HEK293T (cell line): Measurements from ENCODE around the gene VSTM2B.

Experiments used
- BHLHE40 ChIP-seq: fragments of 450-650 bp; IDR thresholded peaks from 2 replicates; pipeline ENCODE4 v1.6.1; 2016; ENCODE audit warnings: mild to moderate bottlenecking, moderate library complexity, borderline replicate concordance
- CTBP1 ChIP-seq: fragments of 450-650 bp; IDR thresholded peaks from 2 replicates; pipeline ENCODE4 v1.6.1; 2016; ENCODE audit warnings: borderline replicate concordance
- ELF4 ChIP-seq: fragments of 450-650 bp; IDR thresholded peaks from 2 replicates; pipeline ENCODE4 v1.6.1; 2017; ENCODE audit warnings: antibody characterized with exemption
- FOXA1 ChIP-seq: fragments of 450-650 bp; IDR thresholded peaks from 2 replicates; pipeline ENCODE4 v1.6.1; 2016; ENCODE audit warnings: mild to moderate bottlenecking
- FOXK2 ChIP-seq: fragments of 450-650 bp; IDR thresholded peaks from 2 replicates; pipeline ENCODE4 v1.6.1; 2016; ENCODE audit warnings: mild to moderate bottlenecking
- FOXM1 ChIP-seq: fragments of 450-650 bp; IDR thresholded peaks from 2 replicates; pipeline ENCODE4 v1.6.1; 2017; ENCODE audit warnings: mild to moderate bottlenecking, borderline replicate concordance
- HDGF ChIP-seq: fragments of 450-650 bp; IDR thresholded peaks from 2 replicates; pipeline ENCODE4 v1.6.1; 2017; ENCODE audit warnings: antibody characterized with exemption, borderline replicate concordance
- LEF1 ChIP-seq: fragments of 450-650 bp; IDR thresholded peaks from 2 replicates; pipeline ENCODE4 v1.6.1; 2017; ENCODE audit warnings: mild to moderate bottlenecking, borderline replicate concordance
- SP1 ChIP-seq: fragments of 450-650 bp; IDR thresholded peaks from 2 replicates; pipeline ENCODE4 v1.6.1; 2017
- TARDBP ChIP-seq: fragments of 450-650 bp; IDR thresholded peaks from 2 replicates; pipeline ENCODE4 v1.6.1; 2016
- ZNF384 ChIP-seq: fragments of 450-650 bp; IDR thresholded peaks from 2 replicates; pipeline ENCODE4 v1.6.1; 2016
- TF ChIP-seq, protein P1 (sequence below): fragments of 450-650 bp; IDR thresholded peaks from 2 replicates; pipeline ENCODE4 v1.6.1; 2016

DNA sequence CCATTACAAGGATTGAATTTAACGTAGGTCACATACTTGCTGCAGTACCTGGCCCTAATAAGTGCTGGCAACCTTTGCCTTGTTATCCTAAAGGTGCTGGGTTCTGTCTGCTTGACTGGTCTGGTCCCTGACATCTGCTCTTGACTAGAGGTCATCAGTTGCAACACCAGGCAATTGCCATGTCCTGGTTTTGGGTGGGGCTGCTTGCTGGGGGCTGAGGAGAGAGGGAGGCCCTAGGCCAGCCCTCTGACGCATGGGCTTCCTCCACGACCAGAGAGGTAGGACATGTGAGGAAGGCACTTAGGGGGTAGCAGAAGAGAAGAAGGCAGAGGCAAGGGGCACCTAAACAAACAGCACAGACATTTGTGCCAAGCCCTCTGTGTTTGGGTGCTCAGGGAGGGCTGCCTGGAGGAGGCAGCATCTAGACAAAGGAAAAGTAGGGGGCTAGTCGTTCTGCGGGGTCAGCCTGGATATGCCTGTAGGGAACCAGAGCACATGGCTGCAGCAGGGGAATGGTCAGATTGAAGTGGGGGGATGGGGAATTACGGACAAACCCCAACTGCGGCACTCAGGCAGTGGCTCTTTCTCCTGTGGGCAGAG lies 21.7 kb downstream of the VSTM2B start:
- TF ChIP-seq CTBP1, result no peak
- no peak for TF ChIP-seq LEF1
- TF ChIP-seq SP1, result no peak
- no peak for TF ChIP-seq FOXK2
- TF ChIP-seq ZNF384, result no peak
- no peak for TF ChIP-seq BHLHE40
- TF ChIP-seq TARDBP, result no peak
- TF ChIP-seq HDGF, result no peak
- no peak for TF ChIP-seq FOXM1
- no peak for TF ChIP-seq ELF4
- no peak for TF ChIP-seq FOXA1
- TF ChIP-seq, protein P1, sequence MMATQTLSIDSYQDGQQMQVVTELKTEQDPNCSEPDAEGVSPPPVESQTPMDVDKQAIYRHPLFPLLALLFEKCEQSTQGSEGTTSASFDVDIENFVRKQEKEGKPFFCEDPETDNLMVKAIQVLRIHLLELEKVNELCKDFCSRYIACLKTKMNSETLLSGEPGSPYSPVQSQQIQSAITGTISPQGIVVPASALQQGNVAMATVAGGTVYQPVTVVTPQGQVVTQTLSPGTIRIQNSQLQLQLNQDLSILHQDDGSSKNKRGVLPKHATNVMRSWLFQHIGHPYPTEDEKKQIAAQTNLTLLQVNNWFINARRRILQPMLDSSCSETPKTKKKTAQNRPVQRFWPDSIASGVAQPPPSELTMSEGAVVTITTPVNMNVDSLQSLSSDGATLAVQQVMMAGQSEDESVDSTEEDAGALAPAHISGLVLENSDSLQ, result no peak
